Measurements from ENCODE around the gene DCLRE1B. TPM values are rescaled to one million over a fixed set of nuclear protein-coding genes. Genes with fewer than 3 reads are reported as not detected.

The DCLRE1B gene
- total and polyA plus RNA-seq, 4 donors = 0.82 to 6.6 (median 1.2) TPM

DNA sequence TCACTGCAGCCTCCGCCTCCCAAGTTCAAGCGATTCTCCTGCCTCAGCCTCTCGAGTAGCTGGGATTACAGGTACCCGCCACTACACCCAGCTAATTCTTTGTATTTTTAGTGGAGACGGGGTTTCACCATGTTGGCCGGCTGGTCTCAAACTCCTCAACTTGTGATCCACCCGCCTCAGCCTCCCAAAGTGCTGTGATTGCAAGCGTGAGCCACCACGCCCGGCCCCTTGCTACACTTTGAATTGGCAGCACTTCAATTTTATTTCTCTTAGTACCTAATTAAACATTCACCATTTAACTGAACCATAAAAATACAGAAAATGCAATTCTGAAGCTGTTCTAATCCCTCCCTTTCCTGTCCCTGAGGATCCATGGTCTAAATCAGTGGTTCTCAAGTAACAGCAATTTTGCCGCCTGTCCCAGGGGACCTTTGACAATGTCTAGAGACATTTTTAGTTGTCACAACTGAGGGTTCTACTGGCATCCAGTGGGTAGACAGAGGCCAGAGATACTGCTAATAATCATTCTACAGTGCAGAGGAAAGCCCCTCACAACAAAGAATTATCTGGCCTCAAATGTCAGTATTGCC is 13.4 kb upstream of the DCLRE1B start:
- WGBS = 92% methylated on average over 11 of the region's 11 CpGs
- no peaks in the 10 kb centered on the region for H3K27me3 ChIP-seq (ENCODE audit: control insufficient read depth in 4 of 4, insufficient read depth in 4 of 4, low read length in 3 of 4)

DNA sequence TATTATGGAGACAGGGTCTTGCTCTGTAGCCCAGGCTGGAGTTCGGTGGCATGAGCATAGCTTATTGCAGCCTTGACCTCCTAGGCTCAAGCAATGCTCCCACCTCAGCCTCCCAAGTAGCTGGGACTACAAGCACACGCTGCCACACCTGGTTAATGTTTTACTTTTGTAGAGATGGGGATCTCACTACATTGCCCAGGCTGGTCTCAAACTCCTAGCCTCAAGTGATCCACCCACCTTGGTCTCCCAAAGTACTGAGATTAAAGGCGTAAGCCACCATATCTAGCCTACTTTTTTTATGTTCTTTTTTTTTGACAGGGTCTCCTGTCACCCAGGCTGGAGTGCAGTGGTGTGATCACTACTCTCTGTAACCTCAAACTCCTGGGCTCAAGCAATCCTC is 11.9 kb upstream of the DCLRE1B start:
- Histone ChIP-seq H3K4me1 (ENCODE audit: control insufficient read depth in 4 of 4, insufficient read depth in 4 of 4, low read length in 3 of 4) (no peaks in the 10 kb centered on the region), H3K36me3 (ENCODE audit: control insufficient read depth in 4 of 4, insufficient read depth in 3 of 4, low read depth in 1 of 4, low read length in 3 of 4) (peaks cover 6 to 28% (median 21%) of the 10 kb centered on the region in 4 donors), H3K27me3 (ENCODE audit: control insufficient read depth in 4 of 4, insufficient read depth in 4 of 4, low read length in 3 of 4) (no peaks in the 10 kb centered on the region), H3K4me3 (ENCODE audit: low read depth in 1 of 3, low read length in 3 of 3) (no peak overlapping the region), H3K9me3 (ENCODE audit: control insufficient read depth in 4 of 4, low read length in 3 of 4) (no peaks in the 10 kb centered on the region), H3K27ac (ENCODE audit: low read depth in 1 of 2, low read length in 2 of 2) (no peak overlapping the region), H3K9ac (ENCODE audit: low read depth in 1 of 2, low read length in 2 of 2) (no peak overlapping the region)
- no peak for DNase-seq (ENCODE audit: low spot score)
- WGBS = 94% methylated on average over 3 of the region's 3 CpGs
- TF ChIP-seq FOXA2 (IDR thresholded peaks at IDR 0.05) = no peak
- TF ChIP-seq, protein P1, sequence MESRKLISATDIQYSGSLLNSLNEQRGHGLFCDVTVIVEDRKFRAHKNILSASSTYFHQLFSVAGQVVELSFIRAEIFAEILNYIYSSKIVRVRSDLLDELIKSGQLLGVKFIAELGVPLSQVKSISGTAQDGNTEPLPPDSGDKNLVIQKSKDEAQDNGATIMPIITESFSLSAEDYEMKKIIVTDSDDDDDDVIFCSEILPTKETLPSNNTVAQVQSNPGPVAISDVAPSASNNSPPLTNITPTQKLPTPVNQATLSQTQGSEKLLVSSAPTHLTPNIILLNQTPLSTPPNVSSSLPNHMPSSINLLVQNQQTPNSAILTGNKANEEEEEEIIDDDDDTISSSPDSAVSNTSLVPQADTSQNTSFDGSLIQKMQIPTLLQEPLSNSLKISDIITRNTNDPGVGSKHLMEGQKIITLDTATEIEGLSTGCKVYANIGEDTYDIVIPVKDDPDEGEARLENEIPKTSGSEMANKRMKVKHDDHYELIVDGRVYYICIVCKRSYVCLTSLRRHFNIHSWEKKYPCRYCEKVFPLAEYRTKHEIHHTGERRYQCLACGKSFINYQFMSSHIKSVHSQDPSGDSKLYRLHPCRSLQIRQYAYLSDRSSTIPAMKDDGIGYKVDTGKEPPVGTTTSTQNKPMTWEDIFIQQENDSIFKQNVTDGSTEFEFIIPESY (IDR thresholded peaks at IDR 0.05) = no peak
- no peak for TF ChIP-seq FOXA1 (IDR thresholded peaks at IDR 0.05)
- TF ChIP-seq MAX (IDR thresholded peaks at IDR 0.05) = no peak
- TF ChIP-seq EGR1 (IDR thresholded peaks at IDR 0.05; ENCODE audit: low read depth in 2 of 2) = no peak
- TF ChIP-seq RXRA (IDR thresholded peaks at IDR 0.05) = no peak
- TF ChIP-seq YY1 (IDR thresholded peaks at IDR 0.05) = no peak
- no peak for TF ChIP-seq TAF1 (conservative IDR thresholded peaks at IDR 0.05)
- no peak for TF ChIP-seq RAD21 (IDR thresholded peaks at IDR 0.05)
- no peak for TF ChIP-seq ATF3 (IDR thresholded peaks at IDR 0.05)
- TF ChIP-seq SP1 (IDR thresholded peaks at IDR 0.05) = no peak
- TF ChIP-seq, protein P2, sequence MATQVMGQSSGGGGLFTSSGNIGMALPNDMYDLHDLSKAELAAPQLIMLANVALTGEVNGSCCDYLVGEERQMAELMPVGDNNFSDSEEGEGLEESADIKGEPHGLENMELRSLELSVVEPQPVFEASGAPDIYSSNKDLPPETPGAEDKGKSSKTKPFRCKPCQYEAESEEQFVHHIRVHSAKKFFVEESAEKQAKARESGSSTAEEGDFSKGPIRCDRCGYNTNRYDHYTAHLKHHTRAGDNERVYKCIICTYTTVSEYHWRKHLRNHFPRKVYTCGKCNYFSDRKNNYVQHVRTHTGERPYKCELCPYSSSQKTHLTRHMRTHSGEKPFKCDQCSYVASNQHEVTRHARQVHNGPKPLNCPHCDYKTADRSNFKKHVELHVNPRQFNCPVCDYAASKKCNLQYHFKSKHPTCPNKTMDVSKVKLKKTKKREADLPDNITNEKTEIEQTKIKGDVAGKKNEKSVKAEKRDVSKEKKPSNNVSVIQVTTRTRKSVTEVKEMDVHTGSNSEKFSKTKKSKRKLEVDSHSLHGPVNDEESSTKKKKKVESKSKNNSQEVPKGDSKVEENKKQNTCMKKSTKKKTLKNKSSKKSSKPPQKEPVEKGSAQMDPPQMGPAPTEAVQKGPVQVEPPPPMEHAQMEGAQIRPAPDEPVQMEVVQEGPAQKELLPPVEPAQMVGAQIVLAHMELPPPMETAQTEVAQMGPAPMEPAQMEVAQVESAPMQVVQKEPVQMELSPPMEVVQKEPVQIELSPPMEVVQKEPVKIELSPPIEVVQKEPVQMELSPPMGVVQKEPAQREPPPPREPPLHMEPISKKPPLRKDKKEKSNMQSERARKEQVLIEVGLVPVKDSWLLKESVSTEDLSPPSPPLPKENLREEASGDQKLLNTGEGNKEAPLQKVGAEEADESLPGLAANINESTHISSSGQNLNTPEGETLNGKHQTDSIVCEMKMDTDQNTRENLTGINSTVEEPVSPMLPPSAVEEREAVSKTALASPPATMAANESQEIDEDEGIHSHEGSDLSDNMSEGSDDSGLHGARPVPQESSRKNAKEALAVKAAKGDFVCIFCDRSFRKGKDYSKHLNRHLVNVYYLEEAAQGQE (IDR thresholded peaks at IDR 0.05) = no peak
- TF ChIP-seq JUND (IDR thresholded peaks at IDR 0.05) = no peak
- TF ChIP-seq NR2F2 (IDR thresholded peaks at IDR 0.05) = no peak
- TF ChIP-seq GABPA (IDR thresholded peaks at IDR 0.05 in 1 of 2, conservative IDR thresholded peaks at IDR 0.05 in 1 of 2) = no peak
- TF ChIP-seq HNF4G (IDR thresholded peaks at IDR 0.05) = no peak
- TF ChIP-seq HNF4A (conservative IDR thresholded peaks at IDR 0.05) = no peak

More for the DNA sequence above, 13.4 kb upstream of the DCLRE1B start:
- TF ChIP-seq HNF4G (IDR thresholded peaks at IDR 0.05) (no peak), GABPA (IDR thresholded peaks at IDR 0.05 in 1 of 2, conservative IDR thresholded peaks at IDR 0.05 in 1 of 2) (no peak), YY1 (IDR thresholded peaks at IDR 0.05) (no peak), FOXA2 (IDR thresholded peaks at IDR 0.05) (no peak), TAF1 (conservative IDR thresholded peaks at IDR 0.05) (no peak), SP1 (IDR thresholded peaks at IDR 0.05) (no peak), RXRA (IDR thresholded peaks at IDR 0.05) (no peak), NR2F2 (IDR thresholded peaks at IDR 0.05) (no peak), HNF4A (conservative IDR thresholded peaks at IDR 0.05) (no peak), JUND (IDR thresholded peaks at IDR 0.05) (no peak), EGR1 (IDR thresholded peaks at IDR 0.05; ENCODE audit: low read depth in 2 of 2) (no peak), RAD21 (IDR thresholded peaks at IDR 0.05) (no peak)
- TF ChIP-seq, protein P3, sequence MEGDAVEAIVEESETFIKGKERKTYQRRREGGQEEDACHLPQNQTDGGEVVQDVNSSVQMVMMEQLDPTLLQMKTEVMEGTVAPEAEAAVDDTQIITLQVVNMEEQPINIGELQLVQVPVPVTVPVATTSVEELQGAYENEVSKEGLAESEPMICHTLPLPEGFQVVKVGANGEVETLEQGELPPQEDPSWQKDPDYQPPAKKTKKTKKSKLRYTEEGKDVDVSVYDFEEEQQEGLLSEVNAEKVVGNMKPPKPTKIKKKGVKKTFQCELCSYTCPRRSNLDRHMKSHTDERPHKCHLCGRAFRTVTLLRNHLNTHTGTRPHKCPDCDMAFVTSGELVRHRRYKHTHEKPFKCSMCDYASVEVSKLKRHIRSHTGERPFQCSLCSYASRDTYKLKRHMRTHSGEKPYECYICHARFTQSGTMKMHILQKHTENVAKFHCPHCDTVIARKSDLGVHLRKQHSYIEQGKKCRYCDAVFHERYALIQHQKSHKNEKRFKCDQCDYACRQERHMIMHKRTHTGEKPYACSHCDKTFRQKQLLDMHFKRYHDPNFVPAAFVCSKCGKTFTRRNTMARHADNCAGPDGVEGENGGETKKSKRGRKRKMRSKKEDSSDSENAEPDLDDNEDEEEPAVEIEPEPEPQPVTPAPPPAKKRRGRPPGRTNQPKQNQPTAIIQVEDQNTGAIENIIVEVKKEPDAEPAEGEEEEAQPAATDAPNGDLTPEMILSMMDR (IDR thresholded peaks at IDR 0.05; ENCODE audit: low read depth, low read length, missing input control) = no peak
- Histone ChIP-seq H3K4me3 (ENCODE audit: low read depth in 1 of 3, low read length in 3 of 3) (no peak overlapping the region), H3K9ac (ENCODE audit: low read depth in 1 of 2, low read length in 2 of 2) (no peak overlapping the region), H3K4me1 (ENCODE audit: control insufficient read depth in 4 of 4, insufficient read depth in 4 of 4, low read length in 3 of 4) (no peaks in the 10 kb centered on the region), H3K9me3 (ENCODE audit: control insufficient read depth in 4 of 4, low read length in 3 of 4) (no peaks in the 10 kb centered on the region), H3K36me3 (ENCODE audit: control insufficient read depth in 4 of 4, insufficient read depth in 3 of 4, low read depth in 1 of 4, low read length in 3 of 4) (peaks cover 3 to 20% (median 12%) of the 10 kb centered on the region in 4 donors), H3K27ac (ENCODE audit: low read depth in 1 of 2, low read length in 2 of 2) (no peak overlapping the region)
- DNase-seq (ENCODE audit: low spot score) = no peak

Data from liver (tissue), 9 donors.